ENCODE results near the gene IL12B.
A peak's percentile ranks its signal among the peaks of the same experiment; 100 is the strongest.

IL12B gene

DNA sequence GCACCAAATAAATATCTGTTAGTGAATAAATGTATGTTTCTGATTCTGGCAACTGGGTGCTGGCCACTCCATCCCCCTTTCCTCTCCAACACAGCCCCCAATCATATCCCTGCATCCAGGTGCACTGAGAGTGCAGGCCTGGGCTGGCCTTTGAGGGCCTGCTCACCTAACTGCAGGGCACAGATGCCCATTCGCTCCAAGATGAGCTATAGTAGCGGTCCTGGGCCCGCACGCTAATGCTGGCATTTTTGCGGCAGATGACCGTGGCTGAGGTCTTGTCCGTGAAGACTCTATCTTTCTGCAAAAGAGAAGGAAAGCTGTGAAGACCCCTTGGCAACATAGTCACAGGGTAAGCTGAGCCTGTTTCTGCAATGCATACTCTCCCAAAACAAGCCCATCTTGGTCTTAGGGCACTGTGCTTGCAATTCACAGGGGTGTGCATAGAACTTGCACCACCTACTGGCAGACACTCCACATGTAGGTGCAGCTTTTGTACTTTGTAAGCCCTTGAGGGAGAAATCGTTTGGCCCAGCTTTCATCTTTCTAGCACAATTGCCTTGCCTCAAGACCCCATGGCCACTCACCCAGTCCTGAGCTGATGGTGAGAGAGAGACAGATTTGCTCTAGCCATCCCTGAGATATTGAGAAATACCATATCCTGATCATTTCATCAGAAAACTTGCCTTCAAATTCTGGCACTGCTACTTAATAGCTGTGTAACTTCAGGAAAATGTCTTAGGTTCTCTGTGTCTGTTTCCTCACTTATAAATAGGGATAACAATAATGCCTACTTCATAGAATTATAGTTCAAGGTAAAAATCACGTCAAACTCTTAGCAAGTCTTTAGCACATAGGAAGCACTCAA, 13.5 kb downstream of the IL12B start:
- H3K27me3 Mint-ChIP-seq (ENCODE audit: low read depth) = peaks cover 44% of the 10 kb centered on the region
- no peaks in the 10 kb centered on the region for H3K9me3 Mint-ChIP-seq
- TF ChIP-seq, protein P1, sequence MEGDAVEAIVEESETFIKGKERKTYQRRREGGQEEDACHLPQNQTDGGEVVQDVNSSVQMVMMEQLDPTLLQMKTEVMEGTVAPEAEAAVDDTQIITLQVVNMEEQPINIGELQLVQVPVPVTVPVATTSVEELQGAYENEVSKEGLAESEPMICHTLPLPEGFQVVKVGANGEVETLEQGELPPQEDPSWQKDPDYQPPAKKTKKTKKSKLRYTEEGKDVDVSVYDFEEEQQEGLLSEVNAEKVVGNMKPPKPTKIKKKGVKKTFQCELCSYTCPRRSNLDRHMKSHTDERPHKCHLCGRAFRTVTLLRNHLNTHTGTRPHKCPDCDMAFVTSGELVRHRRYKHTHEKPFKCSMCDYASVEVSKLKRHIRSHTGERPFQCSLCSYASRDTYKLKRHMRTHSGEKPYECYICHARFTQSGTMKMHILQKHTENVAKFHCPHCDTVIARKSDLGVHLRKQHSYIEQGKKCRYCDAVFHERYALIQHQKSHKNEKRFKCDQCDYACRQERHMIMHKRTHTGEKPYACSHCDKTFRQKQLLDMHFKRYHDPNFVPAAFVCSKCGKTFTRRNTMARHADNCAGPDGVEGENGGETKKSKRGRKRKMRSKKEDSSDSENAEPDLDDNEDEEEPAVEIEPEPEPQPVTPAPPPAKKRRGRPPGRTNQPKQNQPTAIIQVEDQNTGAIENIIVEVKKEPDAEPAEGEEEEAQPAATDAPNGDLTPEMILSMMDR (IDR thresholded peaks at IDR 0.05; ENCODE audit: unreplicated experiment in 3 of 3) = peak; percentile 51 to 65 (median 62)
- no peak overlapping the region for H3K4me3 Mint-ChIP-seq
- no peaks in the 10 kb centered on the region for H3K4me1 Mint-ChIP-seq
- H3K36me3 Mint-ChIP-seq (ENCODE audit: low read depth) = no peaks in the 10 kb centered on the region
- no peak overlapping the region for H3K27ac Mint-ChIP-seq

DNA sequence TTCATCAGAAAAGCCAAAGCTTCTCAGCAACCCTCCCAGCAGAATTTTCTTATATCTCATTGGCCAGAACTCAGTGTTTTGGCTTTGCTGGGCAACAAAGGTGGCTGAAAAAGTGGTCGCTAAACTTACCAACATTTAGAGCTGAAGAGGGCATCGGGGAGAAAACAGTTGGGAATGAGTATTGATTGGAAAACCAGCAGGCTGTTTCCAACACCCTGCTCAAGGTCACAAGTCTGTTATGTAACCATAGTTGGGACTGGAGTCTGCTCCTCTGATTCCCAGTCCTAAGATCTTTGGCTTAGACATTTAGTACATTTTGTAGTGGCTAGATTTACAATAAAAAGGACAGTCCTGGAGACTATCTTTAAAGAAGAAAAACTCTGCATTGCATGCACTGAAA, 17.1 kb downstream of the IL12B start:
- no peak overlapping the region for H3K4me3 Mint-ChIP-seq
- peaks cover 5% of the 10 kb centered on the region for H3K4me1 Mint-ChIP-seq
- H3K27ac Mint-ChIP-seq = no peak overlapping the region
- H3K9me3 Mint-ChIP-seq = no peaks in the 10 kb centered on the region
- TF ChIP-seq, protein P1 (IDR thresholded peaks at IDR 0.05; ENCODE audit: unreplicated experiment in 3 of 3) = no peak
- H3K36me3 Mint-ChIP-seq (ENCODE audit: low read depth) = no peaks in the 10 kb centered on the region
- H3K27me3 Mint-ChIP-seq (ENCODE audit: low read depth) = peaks cover 73% of the 10 kb centered on the region

DNA sequence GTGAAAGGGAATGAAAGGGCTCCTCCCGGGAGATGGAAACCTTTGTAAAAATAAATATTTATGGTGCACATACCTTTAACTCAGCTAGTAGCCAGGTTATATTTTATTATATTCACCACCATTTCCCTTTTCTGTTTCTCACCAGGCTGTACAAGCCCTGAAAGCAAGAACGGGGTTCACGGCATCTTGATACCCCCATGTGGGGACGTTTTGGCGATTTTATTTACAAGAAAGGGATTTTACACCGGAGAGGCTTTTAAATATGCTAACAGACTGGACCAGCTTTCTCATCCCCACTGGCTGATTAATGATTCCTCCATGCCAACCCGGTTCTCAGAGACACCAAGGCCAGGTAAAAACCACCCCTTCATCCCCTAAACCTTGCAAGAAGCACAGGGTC, 19.2 kb downstream of the IL12B start:
- TF ChIP-seq, protein P1 (IDR thresholded peaks at IDR 0.05; ENCODE audit: unreplicated experiment in 3 of 3) = no peak
- Mint-ChIP-seq H3K4me1 (peaks cover 5% of the 10 kb centered on the region), H3K4me3 (peak overlapping the region in 2 of 3 experiments; percentile 24 to 55), H3K9me3 (no peaks in the 10 kb centered on the region), H3K27me3 (ENCODE audit: low read depth) (peaks cover 74% of the 10 kb centered on the region), H3K27ac (no peak overlapping the region), H3K36me3 (ENCODE audit: low read depth) (no peaks in the 10 kb centered on the region)

DNA sequence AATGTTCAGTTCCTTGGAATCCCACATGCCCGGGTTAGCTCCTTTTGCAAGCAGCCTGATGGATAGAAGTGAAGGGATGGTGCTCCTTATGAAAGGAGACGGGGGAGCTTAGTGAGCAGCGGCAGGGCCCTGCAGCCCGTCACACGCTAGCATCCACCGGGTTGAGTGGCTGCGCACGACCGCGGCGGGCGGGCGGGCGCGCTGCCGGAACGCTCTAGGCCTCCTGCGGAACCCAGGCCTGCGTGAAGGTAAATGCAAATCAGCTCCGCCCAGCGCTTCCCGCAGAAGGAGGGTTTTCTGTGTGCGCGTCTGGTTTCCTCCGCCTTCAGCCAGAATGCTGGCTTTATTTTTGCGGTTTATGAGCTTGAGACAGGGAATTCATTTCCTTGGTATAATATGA, 19.8 kb downstream of the IL12B start:
- Mint-ChIP-seq H3K27me3 (ENCODE audit: low read depth) (peaks cover 76% of the 10 kb centered on the region), H3K27ac (no peak overlapping the region), H3K4me1 (peaks cover 5% of the 10 kb centered on the region), H3K9me3 (no peaks in the 10 kb centered on the region), H3K4me3 (peak overlapping the region; percentile 1 to 55 (median 24)), H3K36me3 (ENCODE audit: low read depth) (no peaks in the 10 kb centered on the region)
- TF ChIP-seq, protein P1 (IDR thresholded peaks at IDR 0.05; ENCODE audit: unreplicated experiment in 3 of 3) = no peak

DNA sequence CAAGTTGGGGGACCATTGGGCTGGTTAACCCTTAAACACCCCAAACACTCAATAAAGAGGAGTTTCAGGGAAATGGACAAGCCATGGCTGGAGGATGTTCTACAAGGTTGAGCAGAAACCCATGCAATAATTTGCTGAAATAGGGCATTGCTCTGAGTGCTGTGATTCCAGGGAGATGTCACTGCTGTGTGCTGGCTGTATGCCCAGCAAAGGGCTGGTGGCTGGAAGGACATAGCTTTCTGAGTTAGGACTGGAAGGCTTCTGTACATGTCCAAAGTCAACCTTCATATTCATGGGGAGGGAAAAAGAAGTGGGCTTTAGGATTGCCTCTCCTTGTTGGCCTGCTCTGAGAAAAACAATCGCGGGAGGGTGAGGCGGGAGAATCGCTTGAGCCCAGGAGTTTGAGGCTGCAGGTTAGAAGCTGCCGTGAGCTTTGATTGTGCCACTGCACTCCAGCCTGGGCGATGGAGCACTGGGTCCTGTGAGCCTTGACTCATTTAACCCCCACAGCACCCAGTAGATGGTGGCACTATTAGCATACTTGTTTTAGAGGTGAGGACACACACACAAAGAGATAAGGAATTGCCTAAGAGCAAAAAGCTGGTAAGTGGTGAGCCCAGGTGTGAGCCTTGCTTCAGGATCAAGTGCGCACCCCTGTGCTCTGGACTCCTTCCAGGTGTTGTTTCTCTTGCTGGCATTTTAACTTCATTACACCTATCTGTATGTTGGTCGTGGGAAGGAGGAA, 20.4 kb downstream of the IL12B start:
- Mint-ChIP-seq H3K36me3 (ENCODE audit: low read depth) (no peaks in the 10 kb centered on the region), H3K27me3 (ENCODE audit: low read depth) (peaks cover 79% of the 10 kb centered on the region), H3K9me3 (no peaks in the 10 kb centered on the region), H3K27ac (no peak overlapping the region), H3K4me3 (no peak overlapping the region), H3K4me1 (peaks cover 5% of the 10 kb centered on the region)
- TF ChIP-seq, protein P1 (IDR thresholded peaks at IDR 0.05; ENCODE audit: unreplicated experiment in 3 of 3) = no peak

Data from nephron (organoid).